Measurements from ENCODE around the gene TTLL12.

Gene TTLL12

GRCh38 chr22:43213962-43214361, 27.0 kb upstream of the TTLL12 start:
- no peak for DNase-seq (ENCODE audit: low read depth)

GRCh38 chr22:43213051-43213450, 26.1 kb upstream of the TTLL12 start:
- no peak for DNase-seq (ENCODE audit: low read depth)

GRCh38 chr22:43212434-43212952, 25.6 kb upstream of the TTLL12 start:
- no peak for DNase-seq (ENCODE audit: low read depth)

GRCh38 chr22:43211941-43212433, 25.1 kb upstream of the TTLL12 start:
- DNase-seq (ENCODE audit: low read depth), result no peak

- DNase-seq (ENCODE audit: low read depth), result no peak
Measured at GRCh38 chr22:43210631-43211515, 23.9 kb upstream of the TTLL12 start.

- no peak for DNase-seq (ENCODE audit: low read depth)
Measured at GRCh38 chr22:43209971-43210370, 23.0 kb upstream of the TTLL12 start.

GRCh38 chr22:43209523-43209890, 22.6 kb upstream of the TTLL12 start:
- DNase-seq (ENCODE audit: low read depth), result no peak

GRCh38 chr22:43208703-43209522, 22.0 kb upstream of the TTLL12 start:
- no peak for DNase-seq (ENCODE audit: low read depth)

GRCh38 chr22:43207849-43208702, 21.1 kb upstream of the TTLL12 start:
- DNase-seq (ENCODE audit: low read depth), result no peak

- DNase-seq (ENCODE audit: low read depth), result no peak
Measured at GRCh38 chr22:43207386-43207785, 20.5 kb upstream of the TTLL12 start.

- DNase-seq (ENCODE audit: low read depth), result no peak
Measured at GRCh38 chr22:43206509-43207161, 19.7 kb upstream of the TTLL12 start.

GRCh38 chr22:43205748-43206508, 19.0 kb upstream of the TTLL12 start:
- DNase-seq (ENCODE audit: low read depth), result no peak

- DNase-seq (ENCODE audit: low read depth), result no peak
Measured at GRCh38 chr22:43205261-43205691, 18.3 kb upstream of the TTLL12 start.

- no peak for DNase-seq (ENCODE audit: low read depth)
Measured at GRCh38 chr22:43203471-43203981, 16.6 kb upstream of the TTLL12 start.

- no peak for DNase-seq (ENCODE audit: low read depth)
Measured at GRCh38 chr22:43202756-43203410, 15.9 kb upstream of the TTLL12 start.

GRCh38 chr22:43202326-43202725, 15.4 kb upstream of the TTLL12 start:
- DNase-seq (ENCODE audit: low read depth), result no peak

GRCh38 chr22:43201486-43202219, 14.7 kb upstream of the TTLL12 start:
- DNase-seq (ENCODE audit: low read depth), result no peak

GRCh38 chr22:43200555-43200954, 13.6 kb upstream of the TTLL12 start:
- DNase-seq (ENCODE audit: low read depth), result no peak

- DNase-seq (ENCODE audit: low read depth), result no peak
Measured at GRCh38 chr22:43200031-43200430, 13.1 kb upstream of the TTLL12 start.
